Neuronal stem cell (in vitro differentiated cells): ENCODE data around the gene ZSWIM8.

Source experiments
- DNase-seq: peaks from one replicate; pipeline ENCODE4 v3.0.0-alpha.2; 2013; ENCODE audit warnings: low spot score
- H2AFZ ChIP-seq: one replicate; pipeline ENCODE4 v1.6.1; 2013; ENCODE audit warnings: mild to moderate bottlenecking, low read length, inconsistent platforms
- H2AK5ac ChIP-seq: 2 replicates; pipeline ENCODE4 v1.6.1; 2013; ENCODE audit warnings: low read depth, mild to moderate bottlenecking, inconsistent platforms, low read length, moderate library complexity, mixed read lengths
- H2BK120ac ChIP-seq: 2 replicates; pipeline ENCODE4 v1.6.1; 2013; ENCODE audit warnings: low read depth, mild to moderate bottlenecking, inconsistent platforms, low read length, moderate library complexity, mixed read lengths
- H2BK12ac ChIP-seq: one replicate; pipeline ENCODE4 v1.6.1; 2013; ENCODE audit warnings: low read length, inconsistent platforms
- H2BK15ac ChIP-seq: 2 replicates; pipeline ENCODE4 v1.6.1; 2013; ENCODE audit warnings: mild to moderate bottlenecking, low read length, inconsistent platforms, mixed read lengths
- H2BK5ac ChIP-seq: one replicate; pipeline ENCODE4 v1.6.1; 2013; ENCODE audit warnings: inconsistent platforms, mild to moderate bottlenecking, low read length, moderate library complexity
- H3K14ac ChIP-seq: one replicate; pipeline ENCODE4 v1.6.1; 2013; ENCODE audit warnings: low read length, inconsistent platforms
- H3K18ac ChIP-seq: 2 replicates; pipeline ENCODE4 v1.6.1; 2013; ENCODE audit warnings: low read length, inconsistent platforms
- H3K23ac ChIP-seq: 2 replicates; pipeline ENCODE4 v1.6.1; 2013; ENCODE audit warnings: low read depth, mild to moderate bottlenecking, mixed read lengths, low read length, inconsistent platforms; ENCODE audit not compliant: poor library complexity
- H3K27ac ChIP-seq: replicated peaks from 3 replicates; pipeline ENCODE4 v1.5.1; 2013; ENCODE audit warnings: low read length, inconsistent platforms
- H3K27me3 ChIP-seq, 3 experiments: 2 replicates each; pipeline ENCODE4 v1.6.1; 2013; ENCODE audit warnings: low read length in 3 of 3, mild to moderate bottlenecking in 2 of 3, inconsistent platforms in 1 of 3, low read depth in 1 of 3, mixed read lengths in 1 of 3, moderate library complexity in 1 of 3; ENCODE audit not compliant: control insufficient read depth in 3 of 3, insufficient read depth in 3 of 3
- H3K36me3 ChIP-seq, 2 donors: replicated peaks in 1 of 2; 2 replicates each; pipeline ENCODE4 v1.6.1; 2013; ENCODE audit warnings: low read length in 2 of 2; ENCODE audit not compliant: control insufficient read depth in 2 of 2, insufficient read depth in 2 of 2
- H3K4ac ChIP-seq: 2 replicates; pipeline ENCODE4 v1.6.1; 2013; ENCODE audit warnings: inconsistent platforms, mild to moderate bottlenecking, low read length, moderate library complexity
- H3K4me1 ChIP-seq, 2 donors: 1 replicate in 1 of 2; 2 replicates in 1 of 2; pipeline ENCODE4 v1.6.1; 2013; ENCODE audit warnings: low read length in 2 of 2, low read depth in 1 of 2; ENCODE audit not compliant: control insufficient read depth in 2 of 2, insufficient read depth in 1 of 2
- H3K4me2 ChIP-seq: one replicate; pipeline ENCODE4 v1.6.1; 2013; ENCODE audit warnings: mild to moderate bottlenecking, low read length, inconsistent platforms; ENCODE audit not compliant: insufficient read depth, poor library complexity, severe bottlenecking
- H3K4me3 ChIP-seq, 2 donors: 2 replicates each; pipeline ENCODE4 v1.5.1; 2013; ENCODE audit warnings: low read length in 2 of 2, mild to moderate bottlenecking in 2 of 2, inconsistent platforms in 1 of 2, moderate library complexity in 1 of 2
- H3K79me1 ChIP-seq: one replicate; pipeline ENCODE4 v1.6.1; 2013; ENCODE audit warnings: low read depth, mild to moderate bottlenecking, inconsistent platforms, low read length, moderate library complexity
- H3K9ac ChIP-seq: one replicate; pipeline ENCODE4 v1.6.1; 2013; ENCODE audit warnings: mild to moderate bottlenecking, low read depth, low read length, inconsistent platforms; ENCODE audit not compliant: poor library complexity
- H3K9me3 ChIP-seq, 2 donors: replicated peaks in 1 of 2; 2 replicates each; pipeline versions ENCODE3 to v1.6.1; 2013; ENCODE audit warnings: low read length in 2 of 2, mild to moderate bottlenecking in 2 of 2, inconsistent platforms in 1 of 2, low read depth in 1 of 2, mixed read lengths in 1 of 2, moderate library complexity in 1 of 2; ENCODE audit not compliant: control insufficient read depth in 2 of 2, insufficient read depth in 1 of 2
- H4K8ac ChIP-seq: one replicate; pipeline ENCODE4 v1.6.1; 2013; ENCODE audit warnings: low read depth, mild to moderate bottlenecking, inconsistent platforms, low read length, moderate library complexity
- H4K91ac ChIP-seq: one replicate; pipeline ENCODE4 v1.6.1; 2013; ENCODE audit warnings: low read length, low read depth, mild to moderate bottlenecking, inconsistent platforms; ENCODE audit not compliant: poor library complexity
- WGBS, 2 donors: extraction: QIAGEN DNeasy Blood & Tissue Kit; methylation state at CpG; one replicate each; pipeline ENCODE4 v1.1.7; 2013; ENCODE audit warnings: missing lambda C conversion rate in 2 of 2, mixed read lengths in 1 of 2; ENCODE audit not compliant: insufficient read length in 2 of 2, insufficient replicate concordance in 1 of 2; ENCODE audit errors: extremely low coverage in 2 of 2; 5-methylcytosine and 5-hydroxymethylcytosine counted together

ZSWIM8 gene

DNA sequence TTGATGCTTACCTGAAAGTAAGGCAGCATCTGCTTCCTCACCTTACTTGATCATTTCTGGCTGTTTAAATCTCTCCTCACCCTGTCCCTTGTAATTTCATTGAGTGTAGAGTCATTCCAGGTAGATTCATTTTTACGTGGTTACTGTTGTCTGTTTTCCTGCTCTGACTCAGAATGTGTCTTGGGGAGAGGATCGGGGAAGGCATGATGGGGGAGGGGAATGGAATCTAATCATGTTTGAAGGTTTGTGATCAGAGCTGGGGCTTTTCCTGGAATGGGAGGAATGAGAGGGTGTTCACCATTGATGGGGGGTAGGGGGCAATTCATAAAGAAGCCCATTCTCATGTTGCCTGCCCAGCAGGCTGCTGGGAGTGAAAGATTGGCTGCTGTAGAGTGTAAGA, 22.5 kb upstream of the ZSWIM8 start:
- no peak overlapping the region for H2BK15ac ChIP-seq
- no peak overlapping the region for H2BK12ac ChIP-seq
- H3K4me3 ChIP-seq = no peak overlapping the region
- H2BK5ac ChIP-seq = no peak overlapping the region
- no peak overlapping the region for H3K23ac ChIP-seq
- no peak overlapping the region for H2AFZ ChIP-seq
- H3K27ac ChIP-seq = no peak overlapping the region
- H3K4me2 ChIP-seq = no peak overlapping the region
- no peak overlapping the region for H2AK5ac ChIP-seq
- WGBS, 2 donors = no CpG with 5 or more reads among the region's 2 CpGs
- no peak overlapping the region for H3K18ac ChIP-seq
- H3K36me3 ChIP-seq = peaks cover 57 to 96% of the 10 kb centered on the region in 2 donors
- H3K79me1 ChIP-seq = peaks cover 3% of the 10 kb centered on the region
- H3K4ac ChIP-seq = no peak overlapping the region
- no peak overlapping the region for H3K9ac ChIP-seq
- H4K8ac ChIP-seq = no peak overlapping the region
- H4K91ac ChIP-seq = no peak overlapping the region
- DNase-seq = no peak
- H3K27me3 ChIP-seq = no peaks in the 10 kb centered on the region
- no peaks in the 10 kb centered on the region for H3K4me1 ChIP-seq
- H3K14ac ChIP-seq = no peak overlapping the region
- no peaks in the 10 kb centered on the region for H3K9me3 ChIP-seq
- no peak overlapping the region for H2BK120ac ChIP-seq

DNA sequence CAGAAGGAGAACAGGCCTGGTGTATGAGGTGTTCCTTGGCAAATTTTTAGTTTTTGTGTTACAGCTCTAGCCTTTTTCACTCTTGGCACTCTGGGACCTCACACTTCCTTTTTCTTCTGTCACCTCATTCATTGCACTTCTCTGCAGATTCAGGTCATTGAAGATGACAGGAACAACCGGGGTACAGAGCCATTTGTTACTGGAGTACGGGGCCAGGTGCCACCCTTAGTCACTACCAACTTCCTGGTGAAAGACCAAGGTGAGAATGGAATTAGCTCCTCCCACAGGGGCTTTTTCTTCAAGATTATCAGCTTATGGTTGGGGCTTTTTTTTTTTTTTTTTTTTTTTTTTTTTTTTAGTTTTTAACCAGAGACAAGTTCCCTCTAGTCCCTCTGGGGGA, 22.1 kb upstream of the ZSWIM8 start:
- Histone ChIP-seq H3K4me3 (no peak overlapping the region), H3K9ac (no peak overlapping the region), H3K18ac (no peak overlapping the region), H3K79me1 (peaks cover 3% of the 10 kb centered on the region), H2BK5ac (no peak overlapping the region), H2AK5ac (no peak overlapping the region), H3K27me3 (no peaks in the 10 kb centered on the region), H4K8ac (no peak overlapping the region), H3K4me1 (no peaks in the 10 kb centered on the region), H2BK120ac (no peak overlapping the region), H3K4ac (no peak overlapping the region), H3K4me2 (no peak overlapping the region), H3K14ac (no peak overlapping the region), H3K27ac (no peak overlapping the region), H2BK15ac (no peak overlapping the region), H2BK12ac (no peak overlapping the region), H3K9me3 (no peaks in the 10 kb centered on the region), H2AFZ (no peak overlapping the region), H3K23ac (no peak overlapping the region), H3K36me3 (peaks cover 57 to 96% of the 10 kb centered on the region in 2 donors), H4K91ac (no peak overlapping the region)
- WGBS, 2 donors = no CpG with 5 or more reads among the region's 2 CpGs
- DNase-seq = no peak

DNA sequence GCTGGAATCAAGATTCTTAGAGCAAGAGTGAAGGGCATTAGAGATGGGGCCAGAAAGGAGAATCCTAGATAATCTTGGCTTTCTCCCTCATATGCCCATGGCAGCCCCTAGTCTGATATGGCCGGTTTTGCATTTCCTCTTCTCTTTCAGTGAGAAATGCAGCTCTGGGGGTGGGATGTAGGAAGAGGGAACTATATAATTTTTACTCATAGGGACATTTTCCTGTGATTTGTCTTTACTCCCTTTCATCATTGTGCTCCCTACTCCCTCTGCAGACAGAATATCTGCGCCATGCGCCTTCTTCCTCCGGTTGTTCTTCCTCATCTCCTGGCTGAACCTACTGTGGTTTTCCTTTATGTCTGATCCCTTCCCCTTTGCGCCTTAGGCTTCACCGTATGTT, 20.3 kb upstream of the ZSWIM8 start:
- H3K4me2 ChIP-seq = no peak overlapping the region
- peaks cover 65 to 96% of the 10 kb centered on the region in 2 donors for H3K36me3 ChIP-seq
- H3K14ac ChIP-seq = no peak overlapping the region
- H2BK15ac ChIP-seq = no peak overlapping the region
- no peak overlapping the region for H3K18ac ChIP-seq
- peaks cover under 1% of the 10 kb centered on the region for H3K79me1 ChIP-seq
- no peak overlapping the region for H4K91ac ChIP-seq
- no peak overlapping the region for H3K4me3 ChIP-seq
- H3K4ac ChIP-seq = no peak overlapping the region
- WGBS, 2 donors = no CpG with 5 or more reads among the region's 6 CpGs
- no peak overlapping the region for H2BK5ac ChIP-seq
- H2AFZ ChIP-seq = no peak overlapping the region
- H3K27me3 ChIP-seq = no peaks in the 10 kb centered on the region
- H3K27ac ChIP-seq = no peak overlapping the region
- H2AK5ac ChIP-seq = no peak overlapping the region
- H4K8ac ChIP-seq = no peak overlapping the region
- H3K23ac ChIP-seq = no peak overlapping the region
- H3K9me3 ChIP-seq = no peaks in the 10 kb centered on the region
- DNase-seq = no peak
- no peak overlapping the region for H2BK12ac ChIP-seq
- no peak overlapping the region for H3K9ac ChIP-seq
- H2BK120ac ChIP-seq = no peak overlapping the region
- H3K4me1 ChIP-seq = no peaks in the 10 kb centered on the region

GRCh38 chr10:73768881-73769280, 16.5 kb upstream of the ZSWIM8 start:
- no peak overlapping the region for H3K27ac ChIP-seq
- no peak overlapping the region for H3K4me3 ChIP-seq
- no peak overlapping the region for H4K91ac ChIP-seq
- H3K36me3 ChIP-seq = peaks cover 53 to 85% of the 10 kb centered on the region in 2 donors
- peaks cover 3% of the 10 kb centered on the region for H3K79me1 ChIP-seq
- DNase-seq = no peak
- no CpG with 5 or more reads among the region's 11 CpGs for WGBS, 2 donors
- H3K14ac ChIP-seq = no peak overlapping the region
- H2BK15ac ChIP-seq = no peak overlapping the region
- no peak overlapping the region for H2BK12ac ChIP-seq
- H3K9me3 ChIP-seq = no peaks in the 10 kb centered on the region
- H2AK5ac ChIP-seq = no peak overlapping the region
- no peak overlapping the region for H3K18ac ChIP-seq
- H2BK5ac ChIP-seq = no peak overlapping the region
- no peak overlapping the region for H3K4me2 ChIP-seq
- no peak overlapping the region for H3K4ac ChIP-seq
- H2BK120ac ChIP-seq = no peak overlapping the region
- no peaks in the 10 kb centered on the region for H3K27me3 ChIP-seq
- no peak overlapping the region for H2AFZ ChIP-seq
- no peak overlapping the region for H3K9ac ChIP-seq
- no peak overlapping the region for H3K23ac ChIP-seq
- no peak overlapping the region for H4K8ac ChIP-seq
- H3K4me1 ChIP-seq = peaks cover 5 to 10% of the 10 kb centered on the region in 2 donors
